ENCODE results near the gene PRRX2.

Gene PRRX2

DNA sequence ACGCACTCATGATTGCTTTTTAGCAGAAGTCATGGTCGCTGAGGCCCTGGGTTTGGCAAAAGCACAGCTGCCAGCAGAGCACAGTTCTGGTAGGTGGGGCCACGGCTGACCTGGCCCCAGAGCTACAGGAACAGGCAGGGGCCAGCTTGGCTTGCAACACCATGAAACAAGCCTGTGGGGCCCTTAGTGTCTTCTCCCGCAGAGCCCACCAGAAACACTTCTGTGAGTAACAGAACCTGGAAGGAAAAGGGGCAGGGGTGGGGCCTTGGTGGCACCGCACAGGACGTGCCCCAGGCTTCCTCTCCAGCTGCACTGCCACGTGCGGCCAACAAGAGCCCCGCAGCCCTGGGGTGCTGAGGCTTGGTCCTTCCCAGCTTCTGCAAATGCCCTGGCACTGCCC, 28.3 kb upstream of the PRRX2 start:
- no peak for DNase-seq

DNA sequence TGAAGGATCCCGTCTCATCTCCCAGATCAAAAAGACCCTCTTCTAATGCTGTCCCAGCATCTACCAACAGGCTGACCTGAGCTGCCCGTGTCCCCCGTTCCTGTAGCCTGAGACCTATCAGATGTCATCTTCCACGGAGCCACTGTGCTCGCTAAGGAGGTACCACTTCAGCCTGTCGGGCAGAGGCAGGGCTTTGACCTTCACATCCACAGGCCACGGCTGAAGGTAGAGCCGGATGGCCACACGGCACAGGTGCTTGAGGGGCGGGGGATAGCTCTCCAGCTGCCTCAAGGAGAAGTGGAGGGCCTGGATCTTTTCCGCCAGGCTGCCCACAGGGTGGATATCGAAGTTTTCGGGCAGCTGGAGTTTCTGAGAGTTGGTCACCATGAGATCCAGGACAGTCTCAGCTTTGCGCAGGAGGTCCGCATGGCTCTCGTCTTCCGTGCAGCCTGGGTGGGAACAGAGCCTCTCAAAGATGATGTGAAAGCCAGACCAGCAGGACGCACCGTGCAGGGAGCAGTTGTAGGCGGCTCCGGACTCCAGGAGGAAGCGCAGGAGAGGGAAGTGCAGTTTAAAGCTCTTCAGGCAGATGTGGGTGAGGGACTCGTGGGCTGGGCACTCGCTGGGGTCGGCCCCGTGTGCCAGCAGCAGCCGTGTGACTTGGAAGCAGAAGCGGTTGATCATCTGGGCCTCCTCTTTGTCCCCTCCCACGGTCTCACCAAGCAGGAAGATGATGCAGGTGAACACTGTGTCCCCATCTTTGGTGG, 27.6 kb upstream of the PRRX2 start:
- no peak for DNase-seq

DNA sequence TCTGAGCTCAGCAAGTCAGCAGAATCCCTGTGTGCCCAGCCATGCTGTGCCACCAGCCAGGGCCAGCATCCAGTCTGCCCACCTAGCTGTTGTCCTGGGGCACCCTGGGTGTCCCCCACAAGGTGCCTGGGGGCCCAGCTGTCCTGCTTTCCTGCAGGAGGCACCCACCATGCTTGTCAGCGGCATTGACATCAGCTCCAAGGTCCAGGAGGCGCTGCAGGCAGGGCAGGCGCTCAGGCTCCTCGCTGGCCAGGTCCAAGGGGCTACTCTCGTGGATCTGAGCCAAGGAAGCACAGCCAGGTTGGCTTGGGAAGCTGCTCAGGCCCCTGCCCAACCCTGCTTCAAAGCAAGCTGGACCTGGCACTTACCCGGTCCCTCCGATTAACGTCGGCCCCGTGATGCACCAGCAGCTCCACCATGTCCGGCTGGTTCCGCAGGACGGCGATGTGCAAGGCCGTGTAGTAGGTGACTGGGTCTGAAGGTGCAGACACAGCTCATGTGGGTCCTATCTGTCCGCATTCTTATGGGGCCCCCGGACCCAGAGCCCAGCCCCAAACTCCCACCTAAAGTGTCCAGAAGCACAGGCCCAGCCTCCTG, 26.3 kb upstream of the PRRX2 start:
- no peak for DNase-seq

DNA sequence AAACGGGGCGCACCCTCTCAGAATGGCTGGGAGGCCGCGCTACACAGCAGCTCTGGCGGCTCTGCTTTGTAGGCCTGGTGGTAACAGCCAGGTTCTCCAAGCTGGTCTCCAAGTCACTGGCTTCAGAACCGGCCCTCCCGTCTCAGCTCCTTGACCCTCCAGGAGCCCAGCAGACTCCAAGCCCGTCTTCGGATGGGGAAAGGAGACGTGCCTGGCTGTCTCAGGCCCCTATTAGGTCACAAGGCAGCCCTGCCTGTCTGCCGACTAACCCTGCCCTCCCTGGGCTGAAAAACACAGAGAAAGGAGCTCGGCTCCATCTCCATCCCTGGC, 25.7 kb upstream of the PRRX2 start:
- DNase-seq: no peak

DNA sequence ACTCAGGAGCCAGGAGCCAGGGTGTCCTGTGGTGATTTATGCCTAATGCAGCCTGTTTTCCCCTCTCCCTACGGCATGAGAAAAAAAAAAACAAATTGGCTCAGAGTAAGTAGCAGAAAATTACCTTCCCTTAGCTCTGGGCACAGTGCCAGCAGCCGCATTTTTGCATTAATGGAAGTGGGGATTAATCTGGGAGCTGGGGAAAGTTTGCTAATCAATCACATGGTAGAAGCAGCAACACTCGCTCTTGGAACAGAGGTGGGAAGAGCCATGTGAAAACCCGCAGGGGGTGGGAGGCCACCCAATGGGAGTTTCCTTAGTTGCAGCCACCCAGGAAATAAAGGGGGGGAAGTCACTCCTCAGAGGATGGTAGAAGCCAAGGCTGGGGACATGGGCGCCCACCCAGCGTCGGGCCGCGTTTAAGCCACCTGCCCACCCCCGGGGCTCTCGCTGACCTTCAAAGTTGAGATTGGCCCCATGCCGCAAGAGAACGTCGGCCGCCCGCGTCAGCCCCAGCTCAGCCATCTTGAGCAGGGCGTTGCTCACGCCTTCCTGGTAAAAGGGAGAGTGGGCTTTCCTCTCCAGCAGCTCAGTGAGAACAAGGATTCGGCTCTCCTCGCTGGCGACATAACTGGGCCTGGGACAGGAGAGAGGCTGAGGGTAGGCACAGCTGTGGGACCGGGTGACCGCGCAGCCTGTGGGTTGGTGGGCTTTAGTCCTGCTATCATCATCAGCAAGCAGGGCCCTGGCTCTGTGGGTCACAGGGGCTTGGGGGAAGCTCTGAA, 25.2 kb upstream of the PRRX2 start:
- peak; percentile 46 for DNase-seq

DNA sequence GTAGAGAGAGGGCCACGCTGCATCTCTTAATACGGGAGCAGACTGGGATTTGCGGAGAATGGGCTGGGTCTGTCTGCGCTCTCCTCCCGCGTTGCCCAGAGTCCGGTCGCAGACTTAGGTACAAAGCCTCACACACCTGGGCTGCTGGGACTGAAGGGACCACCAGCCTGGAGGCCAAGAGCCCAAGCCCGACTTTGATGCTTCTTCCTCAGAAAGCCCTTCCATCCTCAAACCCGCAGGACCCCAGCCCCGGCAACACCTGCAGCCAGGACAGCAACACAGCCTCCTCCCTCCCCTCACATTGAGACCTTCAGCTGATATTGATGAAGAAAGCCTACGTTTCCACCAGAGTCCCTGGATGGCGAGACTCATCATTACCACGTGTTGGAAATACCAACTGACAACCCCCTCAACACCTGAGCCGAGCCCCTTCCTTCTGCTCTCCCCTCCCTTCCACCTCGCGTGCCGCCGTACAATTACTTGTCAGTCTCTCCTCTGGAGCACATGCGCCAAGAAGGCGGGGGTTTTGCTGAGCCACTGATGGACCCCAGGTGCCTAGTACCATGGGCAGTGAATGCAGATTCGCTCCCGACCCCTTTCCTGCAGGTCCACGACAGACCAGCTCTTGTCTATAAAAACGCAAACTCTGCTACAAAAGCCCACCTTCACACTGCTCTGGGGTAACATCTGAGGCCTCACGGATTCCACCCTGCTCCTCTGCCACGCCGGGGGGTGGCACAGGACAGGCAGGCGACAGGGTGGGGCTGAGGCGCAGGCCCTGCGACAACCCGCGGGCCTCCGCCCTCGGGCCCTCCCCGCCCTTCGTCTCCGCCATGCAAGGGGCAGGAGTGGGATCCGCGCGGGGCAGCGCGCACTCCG, 24.3 kb upstream of the PRRX2 start:
- no peak for DNase-seq

DNA sequence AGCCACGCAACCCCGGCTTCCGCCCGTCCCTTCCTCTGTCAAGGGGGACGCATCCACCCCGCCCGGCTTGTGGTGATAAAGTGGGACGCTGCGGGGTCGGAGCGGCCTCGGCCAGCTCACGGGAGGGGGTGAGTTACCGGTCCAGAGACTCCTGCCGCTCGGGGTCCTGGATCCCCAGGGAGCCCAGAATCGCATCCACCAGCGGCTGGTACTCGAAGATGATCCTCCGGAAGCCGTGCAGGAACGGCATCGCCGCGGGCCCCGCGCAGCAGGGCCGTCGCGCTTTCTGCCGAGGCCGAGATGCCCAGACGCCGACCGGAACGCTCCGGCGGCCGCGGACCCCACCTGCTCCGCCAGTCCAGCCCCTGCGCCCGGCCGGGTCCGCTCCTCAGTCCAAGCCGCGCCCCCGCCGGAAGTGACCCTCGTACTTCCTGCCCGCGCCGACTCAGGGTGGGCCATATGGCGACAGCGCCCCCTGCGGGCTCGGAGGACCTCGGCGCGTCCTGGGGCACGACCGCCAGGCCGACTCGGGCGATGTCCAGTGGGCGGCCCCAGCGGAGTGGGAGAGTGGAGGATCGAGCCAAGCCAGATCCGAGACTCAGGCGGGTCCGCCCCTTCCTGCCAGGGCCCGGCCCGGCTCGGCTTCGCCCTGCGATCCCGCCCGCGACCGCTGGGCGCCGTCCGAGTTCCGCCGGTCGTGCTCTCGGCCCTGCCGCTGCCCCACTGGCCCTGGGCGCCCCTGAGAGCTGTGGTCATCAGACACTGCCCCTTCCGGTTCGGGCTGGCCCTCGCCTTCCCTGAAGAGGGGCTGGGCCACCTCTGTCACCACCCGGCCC, 23.5 kb upstream of the PRRX2 start, which contains the start of gene ASB6:
ASB6 (minus strand) TSS at position 402 of the 836 bp plus-strand sequence; CDS start at position 250, 152 bp downstream.
- DNase-seq: peak; percentile 97

DNA sequence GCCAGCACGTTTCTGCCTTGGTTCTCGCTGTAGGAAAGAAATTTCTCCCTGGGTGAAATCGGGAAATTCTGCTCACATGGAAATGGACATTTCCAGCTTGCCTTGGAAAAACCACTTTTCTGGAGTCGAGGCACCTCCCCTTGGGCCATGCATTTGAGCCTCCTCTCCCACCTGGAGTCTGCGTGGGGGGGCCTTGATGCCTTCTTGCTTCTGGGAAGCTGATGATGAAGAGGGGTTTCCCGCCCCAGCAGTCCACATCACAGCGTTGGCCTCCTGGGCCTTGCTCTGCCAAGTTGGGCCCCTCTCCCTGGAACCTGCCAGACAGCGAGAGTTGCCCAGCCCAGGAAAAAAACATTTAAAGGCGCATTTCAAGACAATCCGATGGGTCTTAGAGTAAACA, 21.7 kb upstream of the PRRX2 start:
- no peak for DNase-seq

DNA sequence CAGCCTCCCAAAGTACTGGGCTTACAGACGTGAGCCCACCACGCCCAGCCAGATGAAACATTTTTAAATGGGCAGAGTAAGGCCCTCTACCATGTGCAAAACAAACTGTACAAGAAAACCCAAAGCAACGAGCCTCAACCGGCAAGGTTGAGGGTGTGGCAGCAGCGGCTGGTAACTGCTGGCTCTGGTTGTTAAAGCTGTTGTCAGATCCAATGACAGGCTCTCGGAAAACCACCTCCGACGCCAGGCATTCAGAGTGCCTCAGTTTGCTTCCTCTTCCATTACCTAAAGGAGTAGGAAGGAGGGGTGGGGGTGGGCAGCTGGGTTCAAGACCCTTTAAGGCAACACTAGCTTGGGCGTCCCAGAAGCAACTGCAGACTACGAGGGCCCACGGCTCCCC, 21.1 kb upstream of the PRRX2 start:
- DNase-seq: no peak

DNA sequence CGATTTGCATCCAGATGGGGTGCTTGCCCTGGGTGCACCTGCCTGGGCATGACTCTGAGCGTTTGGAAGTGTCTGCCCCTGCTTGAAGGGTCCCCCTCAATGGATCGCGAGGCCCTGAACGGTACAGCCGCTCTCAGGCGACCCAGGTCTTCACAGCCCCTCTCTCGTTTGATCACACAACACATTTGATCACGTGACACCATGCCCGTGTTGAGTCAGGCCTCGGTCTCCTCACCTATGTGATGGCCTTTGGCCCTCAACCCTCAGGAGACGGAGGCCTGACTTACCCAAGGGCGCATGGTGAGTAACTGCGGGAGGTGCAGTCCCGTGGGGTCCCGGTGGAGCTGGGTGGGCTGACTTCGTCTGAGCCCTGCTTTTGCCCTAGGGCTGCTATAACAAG, 20.5 kb upstream of the PRRX2 start:
- DNase-seq: no peak

DNA sequence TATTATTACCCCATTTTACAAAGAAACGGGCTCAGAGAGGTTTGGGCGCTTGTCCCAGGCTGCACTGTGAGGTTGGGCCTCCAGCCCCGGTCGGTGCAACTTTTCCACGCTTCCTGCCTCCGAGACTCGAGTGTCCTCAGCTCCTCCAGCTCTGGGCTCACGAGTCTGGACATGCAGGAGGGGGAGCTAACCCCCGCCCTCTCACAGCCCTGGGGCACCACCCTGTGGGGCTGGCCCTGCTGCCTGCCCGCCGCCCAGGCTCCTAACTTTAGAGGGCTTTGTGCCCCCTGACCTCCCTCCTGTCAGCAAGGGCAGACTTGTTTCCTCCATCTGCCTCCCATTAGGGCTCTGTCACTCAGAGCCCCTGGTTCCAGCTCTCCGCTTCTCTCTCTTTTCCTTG, 19.2 kb upstream of the PRRX2 start:
- no peak for DNase-seq

DNA sequence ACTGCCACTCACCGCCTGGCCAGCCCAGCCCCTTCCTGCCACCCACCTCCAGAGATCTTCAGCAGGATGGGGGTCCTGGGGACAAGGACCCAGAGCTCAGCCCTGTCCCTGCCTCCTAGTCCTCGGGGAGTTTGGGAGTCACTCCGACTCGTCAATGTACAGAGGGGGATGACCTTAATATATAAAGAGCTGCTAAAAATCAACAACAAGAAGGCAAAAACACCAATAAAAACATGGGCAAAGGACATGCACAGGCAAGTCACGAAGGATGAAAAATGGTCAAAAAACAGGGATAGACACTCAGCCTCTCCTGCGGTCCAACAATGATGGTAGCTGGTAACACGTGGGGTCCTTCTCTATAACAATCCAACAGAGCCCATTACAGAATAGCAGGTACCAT, 18.8 kb upstream of the PRRX2 start:
- no peak for DNase-seq

DNA sequence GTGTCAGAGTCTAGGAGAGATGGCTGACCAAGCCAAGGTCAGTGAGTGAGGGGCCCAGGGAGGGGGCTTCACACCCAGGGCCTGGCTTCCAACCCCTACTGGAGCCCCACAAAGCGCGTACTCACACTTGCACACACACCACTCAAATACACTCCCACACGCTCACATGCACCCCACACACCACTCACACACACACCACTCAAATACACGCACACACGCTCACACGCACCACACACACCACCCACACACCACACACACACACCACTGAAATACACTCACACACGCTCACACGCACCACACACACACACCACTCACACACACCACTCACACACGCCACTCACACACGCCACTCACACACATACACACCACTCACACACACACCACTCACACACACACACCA, 17.8 kb upstream of the PRRX2 start:
- no peak for DNase-seq

DNA sequence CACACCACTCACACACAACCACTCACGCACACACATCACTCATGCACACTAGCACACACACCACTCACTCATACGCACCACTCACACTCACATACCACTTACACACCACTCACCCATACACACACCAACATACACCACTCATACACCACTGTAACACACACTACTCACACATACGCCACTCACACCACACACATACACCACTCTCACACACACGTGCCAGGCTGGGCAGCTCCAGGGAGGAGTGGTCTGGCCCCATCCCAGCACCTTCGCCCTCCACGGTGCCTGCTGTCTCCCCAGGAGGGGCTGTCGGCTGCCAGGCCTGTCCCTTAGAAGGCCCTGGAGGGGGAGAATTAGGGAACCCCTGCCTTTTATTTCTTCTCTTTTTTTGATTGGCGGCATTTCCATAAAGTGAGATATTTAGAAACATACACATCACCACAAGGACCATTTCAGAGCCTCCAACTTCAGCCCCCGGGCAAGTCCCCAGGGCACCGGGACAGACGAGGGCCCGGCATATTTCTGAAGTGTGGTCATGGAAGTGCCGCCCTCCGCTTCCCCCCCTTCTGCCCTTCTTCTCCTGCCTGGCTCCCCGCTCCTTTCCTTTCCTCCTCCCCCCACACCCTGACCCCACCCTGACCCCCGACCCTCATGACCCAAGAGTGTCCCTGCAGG, 17.2 kb upstream of the PRRX2 start:
- peak; percentile 61 for DNase-seq

DNA sequence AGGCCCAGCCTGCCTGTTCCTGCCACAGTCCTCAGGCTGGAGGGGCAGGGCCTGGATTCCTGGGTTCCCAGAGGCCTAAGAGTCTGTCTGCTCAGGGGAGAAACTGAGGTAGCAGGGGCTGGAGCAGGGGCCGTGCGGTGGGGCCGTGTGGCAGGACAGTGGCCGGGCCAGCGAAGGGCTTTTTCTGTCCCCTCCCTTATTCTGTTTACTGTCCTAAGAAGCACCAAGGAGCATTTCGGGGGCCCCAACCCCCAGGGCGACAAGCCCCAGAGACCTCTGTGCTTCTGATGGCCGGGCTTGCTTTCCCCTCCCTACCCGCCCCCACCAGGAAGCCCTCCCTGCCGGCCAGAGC, 16.7 kb upstream of the PRRX2 start:
- DNase-seq: no peak

DNA sequence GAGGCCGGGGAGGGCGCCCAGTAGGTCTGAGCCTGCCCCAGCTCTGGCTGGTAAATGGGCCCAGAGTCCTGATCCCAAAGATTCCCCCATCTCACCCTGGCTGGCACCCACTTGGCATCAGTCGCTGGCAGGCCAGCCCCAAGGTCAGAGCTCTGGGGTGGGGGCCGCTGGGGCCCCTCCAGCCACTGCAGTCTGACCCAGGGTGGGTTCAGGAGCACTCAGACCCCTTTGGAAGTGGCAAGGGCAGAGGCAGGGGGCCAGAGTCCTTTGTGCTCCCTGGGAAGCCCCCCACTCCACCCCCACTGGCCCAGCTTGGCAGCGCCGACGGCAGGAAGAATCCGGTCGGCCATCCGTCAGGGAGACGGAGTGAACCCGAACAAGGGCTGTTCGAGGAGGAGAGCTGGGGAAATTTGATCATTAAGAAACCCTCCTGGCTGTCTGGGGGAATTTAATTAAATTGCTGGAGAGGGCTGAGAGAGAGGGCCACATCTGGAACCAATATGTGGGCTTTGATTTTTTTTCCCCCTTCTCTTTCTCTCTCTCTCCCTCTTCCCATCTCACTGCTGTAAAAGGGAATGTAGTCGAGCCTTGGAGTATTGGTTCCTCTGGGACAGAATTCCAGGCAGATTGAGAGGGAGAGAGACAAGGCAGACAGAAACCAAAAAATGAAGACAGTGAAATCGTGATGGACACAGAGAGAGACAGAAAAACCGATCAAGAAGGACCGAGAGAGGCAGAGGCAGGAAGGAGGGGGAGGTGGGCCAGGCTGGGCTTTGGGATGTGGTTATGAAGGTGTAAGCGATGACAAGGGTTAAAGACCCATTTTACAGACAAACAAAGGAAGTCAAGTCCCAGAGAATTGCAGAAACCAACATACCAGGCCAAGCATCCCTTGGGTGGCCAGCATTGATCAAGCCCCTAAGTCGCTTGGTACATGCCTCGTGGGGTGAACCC, 15.4 kb upstream of the PRRX2 start:
- DNase-seq: no peak

DNA sequence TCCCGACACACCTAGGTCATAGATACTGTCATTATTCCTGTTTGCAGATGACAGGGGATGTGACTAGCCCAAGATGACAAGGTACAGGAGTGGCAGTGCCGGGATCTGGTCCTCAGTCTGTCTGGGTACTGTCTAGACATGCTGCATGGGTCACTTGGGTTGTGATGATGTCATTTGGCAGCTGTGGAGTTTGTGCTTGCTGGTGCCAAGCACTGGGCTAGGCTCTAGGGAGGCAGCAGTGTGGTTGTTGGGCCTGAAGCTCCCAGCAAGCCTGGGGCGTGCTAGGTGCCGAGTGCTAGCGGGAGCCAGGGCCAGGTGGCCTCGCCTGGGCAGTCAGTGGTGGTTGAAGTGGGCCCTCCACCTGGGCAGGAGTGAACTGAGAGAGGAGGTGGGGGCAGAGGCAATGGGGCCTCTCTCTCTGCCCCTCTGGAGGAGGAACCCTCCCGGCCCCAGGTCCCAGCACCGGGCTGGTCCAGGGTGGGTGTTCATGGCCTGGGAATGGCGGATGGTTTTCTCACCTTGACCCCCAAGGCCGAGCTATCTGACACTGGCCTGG, 14.7 kb upstream of the PRRX2 start:
- DNase-seq: no peak

DNA sequence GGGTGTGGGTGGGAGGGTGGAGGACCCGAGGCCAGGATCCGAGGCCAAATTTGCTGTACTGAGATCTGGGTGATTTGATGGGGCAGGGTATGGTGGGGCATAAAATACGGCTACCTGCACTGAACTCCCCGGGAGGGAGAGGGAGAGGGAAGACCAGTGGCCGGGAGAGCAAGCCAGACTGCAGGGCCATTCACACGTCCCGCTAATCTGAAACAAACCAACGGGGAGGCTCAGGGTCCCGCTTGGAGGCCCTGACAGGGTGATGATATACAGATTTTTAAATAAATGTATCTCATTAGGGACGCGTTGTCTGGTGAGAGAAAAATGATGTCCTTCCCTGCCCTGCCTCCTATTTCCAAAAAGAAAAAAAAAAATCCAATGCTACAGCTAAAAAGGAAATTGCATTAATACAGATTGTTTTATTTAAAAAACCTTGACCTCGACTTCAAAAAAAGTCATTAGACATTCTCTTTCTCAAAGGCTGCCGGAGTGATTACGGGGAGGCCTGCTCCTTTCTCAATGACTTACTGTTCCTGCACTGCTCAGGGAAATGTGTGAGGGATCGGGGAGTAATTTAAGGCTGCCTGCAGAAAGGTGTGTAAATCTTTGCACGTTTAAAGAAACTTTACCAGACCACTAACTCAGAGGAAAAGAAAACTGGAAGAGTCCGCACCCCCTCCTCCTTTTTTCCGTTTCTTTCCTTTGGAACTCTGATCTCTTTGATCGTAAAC, 11.5 kb upstream of the PRRX2 start:
- no peak for DNase-seq

DNA sequence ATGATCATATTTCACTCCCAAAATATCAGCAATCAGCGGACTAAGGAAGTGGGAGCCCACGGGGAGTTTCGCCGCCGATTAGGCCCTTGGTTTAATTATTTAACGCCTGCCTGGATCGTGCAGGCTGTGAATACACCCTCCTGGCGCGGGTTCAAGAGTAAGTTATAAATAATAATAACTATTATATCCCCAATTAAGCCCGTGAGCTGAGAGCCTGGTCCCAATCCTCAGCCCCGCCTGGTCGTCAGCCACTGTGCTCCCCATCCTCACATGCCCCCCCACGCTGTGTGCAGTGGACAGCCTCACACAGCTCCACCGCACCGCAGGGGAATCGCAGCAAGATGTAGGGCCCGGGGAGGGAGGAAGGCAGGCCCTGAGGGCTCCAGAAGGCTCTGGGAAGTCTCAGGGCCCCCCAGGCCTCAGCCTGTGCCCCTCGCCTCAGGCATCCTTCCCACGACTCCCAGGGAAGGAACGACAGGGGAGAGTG, 10.8 kb upstream of the PRRX2 start:
- DNase-seq: no peak
